Astrocyte of the cerebellum (primary cell): Measurements from ENCODE around the gene POU3F3.

Source experiments
- DNase-seq: peaks from one replicate; pipeline ENCODE4 v3.0.0-alpha.2; 2011; ENCODE audit warnings: low read depth
- H3K4me3 ChIP-seq: 2 replicates; pipeline ENCODE4 v1.5.1; 2011; ENCODE audit warnings: mild to moderate bottlenecking, low read depth, low read length, moderate library complexity
- in situ Hi-C: cut with HindIII; loops from 2 replicates; pipeline ENCODE4 v1.10.0; 2017; ENCODE audit warnings: low sequenced_read_pairs
- TF ChIP-seq, protein P1 (sequence below): IDR thresholded peaks from 2 replicates; pipeline ENCODE4 v1.5.1; 2012; ENCODE audit warnings: low read length, low read depth, moderate library complexity, mild to moderate bottlenecking; ENCODE audit errors: missing control alignments

POU3F3 gene

DNA sequence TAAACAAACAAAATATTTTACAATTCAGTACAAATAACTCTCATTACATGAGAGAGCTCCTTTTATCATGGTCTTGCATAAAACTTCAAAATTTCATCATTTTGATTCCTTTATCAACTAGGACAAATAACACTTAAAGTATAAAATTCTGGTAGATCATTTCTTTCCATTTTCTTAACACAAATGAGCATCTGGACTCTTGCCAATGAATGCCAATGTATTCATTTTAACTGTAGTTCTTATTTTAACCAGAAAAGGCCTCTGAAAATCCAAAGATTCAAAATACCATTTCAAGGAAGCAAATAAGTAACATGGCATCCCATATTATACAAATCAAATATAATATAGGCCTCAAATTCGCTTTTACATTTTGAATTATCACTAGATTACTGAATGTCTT, 13.8 kb upstream of the POU3F3 start:
- no peak overlapping the region for H3K4me3 ChIP-seq
- DNase-seq = no peak
- in situ Hi-C loops = no loop called here
- TF ChIP-seq, protein P1, sequence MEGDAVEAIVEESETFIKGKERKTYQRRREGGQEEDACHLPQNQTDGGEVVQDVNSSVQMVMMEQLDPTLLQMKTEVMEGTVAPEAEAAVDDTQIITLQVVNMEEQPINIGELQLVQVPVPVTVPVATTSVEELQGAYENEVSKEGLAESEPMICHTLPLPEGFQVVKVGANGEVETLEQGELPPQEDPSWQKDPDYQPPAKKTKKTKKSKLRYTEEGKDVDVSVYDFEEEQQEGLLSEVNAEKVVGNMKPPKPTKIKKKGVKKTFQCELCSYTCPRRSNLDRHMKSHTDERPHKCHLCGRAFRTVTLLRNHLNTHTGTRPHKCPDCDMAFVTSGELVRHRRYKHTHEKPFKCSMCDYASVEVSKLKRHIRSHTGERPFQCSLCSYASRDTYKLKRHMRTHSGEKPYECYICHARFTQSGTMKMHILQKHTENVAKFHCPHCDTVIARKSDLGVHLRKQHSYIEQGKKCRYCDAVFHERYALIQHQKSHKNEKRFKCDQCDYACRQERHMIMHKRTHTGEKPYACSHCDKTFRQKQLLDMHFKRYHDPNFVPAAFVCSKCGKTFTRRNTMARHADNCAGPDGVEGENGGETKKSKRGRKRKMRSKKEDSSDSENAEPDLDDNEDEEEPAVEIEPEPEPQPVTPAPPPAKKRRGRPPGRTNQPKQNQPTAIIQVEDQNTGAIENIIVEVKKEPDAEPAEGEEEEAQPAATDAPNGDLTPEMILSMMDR = no peak

DNA sequence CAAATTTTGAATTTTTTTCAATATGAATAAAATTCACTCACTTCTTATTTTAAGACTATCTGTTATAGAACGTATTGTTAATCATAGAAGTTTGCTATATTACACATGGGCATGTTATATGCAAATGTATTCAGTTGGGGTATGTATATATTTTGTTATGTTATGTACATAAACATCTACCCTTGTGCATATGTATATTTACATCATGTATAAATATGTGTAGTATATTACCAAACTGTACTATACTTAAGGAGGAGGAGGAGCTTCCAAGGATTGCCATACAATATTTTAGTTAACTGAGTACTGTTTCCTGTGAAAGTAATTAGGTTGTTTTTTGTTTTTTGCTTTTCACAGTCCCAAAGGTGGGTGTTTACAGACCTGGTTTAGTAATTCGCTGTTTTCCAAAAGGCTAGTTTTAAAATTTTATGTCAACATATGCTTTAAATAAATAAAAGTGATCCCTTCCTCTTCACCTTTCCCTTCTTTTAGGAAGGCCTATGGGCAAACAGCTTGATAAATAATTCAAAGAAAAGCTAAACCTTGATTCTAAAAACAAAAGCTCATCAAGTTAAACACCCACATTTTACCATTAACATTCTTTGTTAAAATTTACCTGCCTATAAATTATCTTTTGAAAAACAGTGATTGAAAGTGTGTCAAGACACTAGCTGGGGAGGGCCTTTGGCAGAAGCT, 12.9 kb upstream of the POU3F3 start:
- DNase-seq = no peak
- in situ Hi-C loops = no loop called here
- TF ChIP-seq, protein P1 = no peak
- no peak overlapping the region for H3K4me3 ChIP-seq

DNA sequence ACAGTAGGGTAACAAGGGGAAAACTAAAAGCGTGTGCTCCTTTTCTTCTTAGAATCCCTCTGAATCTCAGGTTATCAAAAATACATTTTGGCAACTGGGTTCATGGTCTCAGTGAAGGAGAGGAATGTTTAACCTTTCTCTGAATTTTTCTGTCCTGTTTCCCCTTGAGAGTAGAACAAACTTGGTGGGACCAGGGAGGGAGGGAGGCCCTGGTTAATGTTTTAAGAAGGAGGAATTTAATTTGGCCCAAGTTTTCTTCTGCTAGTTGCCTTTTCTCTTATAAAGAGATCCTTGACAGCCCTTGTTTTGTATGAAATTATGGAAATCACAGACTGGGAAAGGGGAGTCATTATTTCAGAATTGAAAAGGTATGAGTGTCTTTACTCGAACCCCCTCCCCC, 12.2 kb upstream of the POU3F3 start:
- no peak for DNase-seq
- TF ChIP-seq, protein P1 = no peak
- in situ Hi-C loops = no loop called here
- H3K4me3 ChIP-seq = peak overlapping the region; percentile 55

DNA sequence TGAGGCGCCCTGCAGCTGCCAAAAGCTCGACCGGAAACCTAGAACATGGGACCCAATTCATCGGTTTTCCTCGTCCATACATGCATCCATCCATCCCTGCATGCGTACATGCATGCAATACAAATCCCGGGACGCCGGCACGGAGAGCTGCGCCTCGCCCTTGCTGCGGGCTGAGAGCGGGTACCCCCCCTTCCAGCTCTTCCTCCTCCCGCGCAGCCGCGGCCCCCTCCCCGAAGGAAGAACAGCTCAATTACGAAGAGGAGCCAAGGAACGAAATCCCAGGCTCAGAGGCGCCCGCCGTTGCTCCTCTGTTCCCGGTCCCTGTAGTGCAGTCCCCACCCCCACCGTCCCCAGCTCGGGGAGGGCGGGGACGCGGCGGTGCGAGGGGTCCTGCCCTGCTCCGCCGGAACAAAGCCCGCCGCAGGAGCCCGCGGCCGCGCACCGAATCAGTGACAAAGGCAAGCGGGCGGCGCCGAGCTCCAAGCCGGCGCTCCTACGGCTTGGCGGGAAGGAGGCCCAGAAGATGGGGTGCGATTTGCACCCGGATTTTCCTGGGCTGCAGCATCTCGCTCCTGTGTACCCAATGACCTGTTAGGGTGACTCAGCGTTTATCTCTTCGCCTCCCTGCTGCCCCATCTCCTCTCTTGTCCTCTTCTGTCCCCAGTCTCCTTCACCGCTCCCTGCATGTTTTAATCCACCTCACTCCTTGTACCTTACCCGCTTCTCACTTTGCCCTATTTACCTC, 8.9 kb upstream of the POU3F3 start:
- in situ Hi-C loops = no loop called here
- DNase-seq = no peak
- H3K4me3 ChIP-seq = peak overlapping the region; percentile 55
- TF ChIP-seq, protein P1 = no peak

DNA sequence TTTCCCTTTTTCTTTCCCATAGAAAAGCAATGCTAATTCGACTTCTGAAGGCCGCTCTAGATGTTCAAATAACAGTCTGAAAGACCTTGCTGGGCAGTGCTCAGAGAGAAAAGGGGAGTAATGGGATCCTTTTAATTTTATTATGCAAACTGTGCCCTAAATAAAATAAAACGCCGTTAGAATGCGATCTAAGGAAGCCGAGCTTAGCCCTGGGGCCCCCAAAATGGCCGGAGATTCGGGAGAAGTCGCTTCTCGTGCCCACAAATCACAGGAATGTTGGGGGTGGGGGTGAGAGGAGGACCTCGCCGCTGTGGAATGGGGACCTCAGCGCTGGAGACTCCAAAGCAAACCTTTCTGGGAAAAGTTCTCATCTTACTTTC, 8.4 kb upstream of the POU3F3 start:
- H3K4me3 ChIP-seq = peak overlapping the region; percentile 55
- TF ChIP-seq, protein P1 = no peak

DNA sequence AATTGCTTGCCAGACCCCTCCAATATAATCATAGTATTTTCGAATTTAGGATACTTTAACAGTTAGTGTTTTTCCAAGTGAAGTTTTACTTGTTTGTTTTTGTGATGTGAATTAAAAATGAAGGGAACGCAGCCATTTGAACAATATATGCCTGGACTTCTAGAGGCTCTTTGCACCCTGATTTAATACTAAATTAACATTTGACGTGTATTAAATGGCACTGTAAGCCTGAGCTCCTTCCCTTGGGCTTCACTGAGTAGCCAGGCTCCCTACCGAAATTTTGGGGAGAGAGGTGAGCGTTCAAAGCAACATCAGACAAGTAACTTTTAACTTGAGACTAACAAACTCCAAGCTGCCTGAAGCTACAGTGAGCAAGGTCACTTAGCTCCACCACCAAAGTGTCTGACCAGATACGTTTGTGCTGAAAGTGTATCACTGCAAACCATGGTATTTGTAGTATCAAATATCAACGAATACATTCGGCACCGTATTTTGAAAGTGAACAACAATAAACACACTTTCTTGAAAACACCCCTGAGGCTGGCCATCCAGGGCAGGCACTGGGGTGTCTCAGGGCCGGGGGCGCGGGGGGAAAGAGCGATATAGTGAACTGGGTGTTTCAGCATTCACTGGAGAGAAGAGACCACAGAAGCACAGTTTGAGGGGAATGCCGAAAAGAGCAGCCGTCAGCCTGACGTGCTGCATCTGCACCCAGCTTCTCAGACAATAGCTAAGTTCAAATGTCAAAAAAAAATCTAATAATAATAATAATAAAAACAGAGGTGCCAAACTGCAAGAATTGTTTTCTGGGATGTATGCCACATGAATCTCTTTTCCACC, 7.7 kb upstream of the POU3F3 start:
- H3K4me3 ChIP-seq = peak overlapping the region; percentile 55
- in situ Hi-C loops = no loop called here
- no peak for DNase-seq
- TF ChIP-seq, protein P1 = no peak

More for the DNA sequence above, 8.4 kb upstream of the POU3F3 start:
- DNase-seq = no peak
- in situ Hi-C loops = no loop called here
